ENCODE results near the gene SPTLC2. TPM values are rescaled to one million over a fixed set of nuclear protein-coding genes. Genes with fewer than 3 reads are reported as not detected.
"Not testable (repeated sequence)": the region's sequence is repeated elsewhere in the genome, so short reads cannot be mapped to it uniquely, and the experiment has no call there.

The SPTLC2 gene
- total RNA-seq, 1 experiment from 2014 or later: 15.8 TPM

GRCh38 chr14:77531071-77531470 is 85.4 kb downstream of the SPTLC2 start:
- ChIA-PET CTCF (no interaction called here), POLR2A (no interaction called here)
- H3K36me3 Mint-ChIP-seq (ENCODE audit: insufficient read depth, unreplicated experiment): peaks cover 11% of the 10 kb centered on the region
- no peak overlapping the region for H3K4me3 Mint-ChIP-seq (ENCODE audit: unreplicated experiment)
- no peaks in the 10 kb centered on the region for H3K9me3 Mint-ChIP-seq (ENCODE audit: unreplicated experiment)
- H3K27me3 Mint-ChIP-seq (ENCODE audit: insufficient read depth, unreplicated experiment): no peaks in the 10 kb centered on the region
- BruUV-seq (replicated peaks): no TSS peak
- no peaks in the 10 kb centered on the region for H3K4me1 Mint-ChIP-seq (ENCODE audit: insufficient read depth, unreplicated experiment)
- intact Hi-C loops (cut with micrococcal nuclease): no loop called here
- no peak overlapping the region for H3K27ac Mint-ChIP-seq (ENCODE audit: low read depth, unreplicated experiment)
- DNase-seq (ENCODE audit: unreplicated experiment): no peak
- TF ChIP-seq, protein P1, sequence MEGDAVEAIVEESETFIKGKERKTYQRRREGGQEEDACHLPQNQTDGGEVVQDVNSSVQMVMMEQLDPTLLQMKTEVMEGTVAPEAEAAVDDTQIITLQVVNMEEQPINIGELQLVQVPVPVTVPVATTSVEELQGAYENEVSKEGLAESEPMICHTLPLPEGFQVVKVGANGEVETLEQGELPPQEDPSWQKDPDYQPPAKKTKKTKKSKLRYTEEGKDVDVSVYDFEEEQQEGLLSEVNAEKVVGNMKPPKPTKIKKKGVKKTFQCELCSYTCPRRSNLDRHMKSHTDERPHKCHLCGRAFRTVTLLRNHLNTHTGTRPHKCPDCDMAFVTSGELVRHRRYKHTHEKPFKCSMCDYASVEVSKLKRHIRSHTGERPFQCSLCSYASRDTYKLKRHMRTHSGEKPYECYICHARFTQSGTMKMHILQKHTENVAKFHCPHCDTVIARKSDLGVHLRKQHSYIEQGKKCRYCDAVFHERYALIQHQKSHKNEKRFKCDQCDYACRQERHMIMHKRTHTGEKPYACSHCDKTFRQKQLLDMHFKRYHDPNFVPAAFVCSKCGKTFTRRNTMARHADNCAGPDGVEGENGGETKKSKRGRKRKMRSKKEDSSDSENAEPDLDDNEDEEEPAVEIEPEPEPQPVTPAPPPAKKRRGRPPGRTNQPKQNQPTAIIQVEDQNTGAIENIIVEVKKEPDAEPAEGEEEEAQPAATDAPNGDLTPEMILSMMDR (IDR thresholded peaks at IDR 0.05; ENCODE audit: unreplicated experiment): no peak

DNA sequence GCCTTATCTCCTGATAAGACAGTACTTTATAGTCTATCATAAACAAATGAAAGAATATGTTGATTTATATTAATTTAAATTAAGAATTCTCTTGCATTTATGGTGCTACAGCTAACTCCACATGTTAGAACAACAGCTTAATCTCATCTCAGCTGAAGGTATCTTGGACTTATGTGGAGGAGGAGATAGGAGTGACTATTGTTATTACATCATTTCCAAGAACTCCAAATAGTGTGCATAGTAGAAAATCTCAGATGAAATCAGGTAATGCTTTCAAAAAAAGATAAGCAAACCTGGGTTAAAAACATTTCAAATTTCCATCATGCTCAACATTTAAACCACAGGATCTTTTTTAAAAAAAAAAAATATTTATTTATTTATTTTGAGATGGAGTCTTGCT is 86.5 kb downstream of the SPTLC2 start:
- ChIA-PET CTCF (no interaction called here), POLR2A (no interaction called here)
- DNase-seq (ENCODE audit: unreplicated experiment): no peak
- intact Hi-C loops (cut with micrococcal nuclease): no loop called here
- TF ChIP-seq, protein P1 (IDR thresholded peaks at IDR 0.05; ENCODE audit: unreplicated experiment): no peak
- Mint-ChIP-seq H3K27ac (ENCODE audit: low read depth, unreplicated experiment) (no peak overlapping the region), H3K4me3 (ENCODE audit: unreplicated experiment) (no peak overlapping the region), H3K27me3 (ENCODE audit: insufficient read depth, unreplicated experiment) (no peaks in the 10 kb centered on the region), H3K9me3 (ENCODE audit: unreplicated experiment) (no peaks in the 10 kb centered on the region), H3K4me1 (ENCODE audit: insufficient read depth, unreplicated experiment) (no peaks in the 10 kb centered on the region), H3K36me3 (ENCODE audit: insufficient read depth, unreplicated experiment) (peaks cover 11% of the 10 kb centered on the region)
- no TSS peak for BruUV-seq (replicated peaks)

DNA sequence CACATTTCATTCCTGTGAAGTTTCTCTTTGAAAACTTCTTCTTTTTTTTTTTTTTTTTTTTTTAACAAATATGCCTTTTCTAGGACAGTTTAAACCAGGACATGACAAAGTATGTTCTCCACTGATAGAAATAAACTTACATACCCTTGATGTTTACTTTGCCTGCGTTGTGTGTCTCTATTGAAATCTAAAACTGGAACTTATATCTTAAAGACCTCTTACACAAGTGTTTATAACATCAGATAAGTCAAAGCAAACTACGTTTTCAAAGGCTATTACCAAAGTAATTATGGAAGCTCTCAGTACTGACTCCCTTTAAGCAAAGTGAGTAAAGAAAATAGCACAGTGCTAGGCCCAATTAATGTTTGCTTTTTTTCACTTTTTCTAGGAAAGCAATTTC is 87.2 kb downstream of the SPTLC2 start:
- ChIA-PET CTCF (no interaction called here), POLR2A (no interaction called here)
- H3K27ac Mint-ChIP-seq (ENCODE audit: low read depth, unreplicated experiment): no peak overlapping the region
- DNase-seq (ENCODE audit: unreplicated experiment): no peak
- H3K36me3 Mint-ChIP-seq (ENCODE audit: insufficient read depth, unreplicated experiment): peaks cover 11% of the 10 kb centered on the region
- no peaks in the 10 kb centered on the region for H3K4me1 Mint-ChIP-seq (ENCODE audit: insufficient read depth, unreplicated experiment)
- BruUV-seq (replicated peaks): no TSS peak
- intact Hi-C loops (cut with micrococcal nuclease): no loop called here
- no peaks in the 10 kb centered on the region for H3K27me3 Mint-ChIP-seq (ENCODE audit: insufficient read depth, unreplicated experiment)
- TF ChIP-seq, protein P1 (IDR thresholded peaks at IDR 0.05; ENCODE audit: unreplicated experiment): no peak
- H3K4me3 Mint-ChIP-seq (ENCODE audit: unreplicated experiment): no peak overlapping the region
- H3K9me3 Mint-ChIP-seq (ENCODE audit: unreplicated experiment): no peaks in the 10 kb centered on the region

DNA sequence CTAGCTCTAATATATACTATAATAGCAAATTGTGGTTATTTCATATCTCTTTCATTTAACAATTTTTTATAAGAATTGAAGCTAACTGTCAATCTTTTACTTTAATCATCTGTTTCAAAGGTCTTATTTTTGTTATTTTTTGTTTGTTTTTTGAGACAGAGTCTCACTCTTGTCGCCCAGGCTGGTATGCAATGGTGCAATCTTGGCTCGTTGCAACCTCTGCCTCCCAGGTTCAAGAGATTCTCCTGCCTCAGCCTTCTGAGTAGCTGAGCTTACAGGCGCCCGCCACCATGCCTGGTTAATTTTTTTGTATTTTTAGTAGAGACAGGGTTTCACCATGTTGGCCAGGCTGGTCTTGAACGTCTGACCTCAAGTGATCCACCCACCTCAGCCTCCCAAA is 87.7 kb downstream of the SPTLC2 start:
- CTCF ChIA-PET; H3K27ac Mint-ChIP-seq (ENCODE audit: low read depth, unreplicated experiment); DNase-seq (ENCODE audit: unreplicated experiment); intact Hi-C loops (cut with micrococcal nuclease); H3K27me3 Mint-ChIP-seq (ENCODE audit: insufficient read depth, unreplicated experiment); H3K4me1 Mint-ChIP-seq (ENCODE audit: insufficient read depth, unreplicated experiment); BruUV-seq (replicated peaks); H3K9me3 Mint-ChIP-seq (ENCODE audit: unreplicated experiment); H3K4me3 Mint-ChIP-seq (ENCODE audit: unreplicated experiment): not testable (repeated sequence)
- POLR2A ChIA-PET: interaction anchor here (0.8 kb wide), 1 partner anchor 10 kb away, joined by 3 read pairs; no protein-coding TSS in a partner anchor
- H3K36me3 Mint-ChIP-seq (ENCODE audit: insufficient read depth, unreplicated experiment): peaks cover 11% of the 10 kb centered on the region

DNA sequence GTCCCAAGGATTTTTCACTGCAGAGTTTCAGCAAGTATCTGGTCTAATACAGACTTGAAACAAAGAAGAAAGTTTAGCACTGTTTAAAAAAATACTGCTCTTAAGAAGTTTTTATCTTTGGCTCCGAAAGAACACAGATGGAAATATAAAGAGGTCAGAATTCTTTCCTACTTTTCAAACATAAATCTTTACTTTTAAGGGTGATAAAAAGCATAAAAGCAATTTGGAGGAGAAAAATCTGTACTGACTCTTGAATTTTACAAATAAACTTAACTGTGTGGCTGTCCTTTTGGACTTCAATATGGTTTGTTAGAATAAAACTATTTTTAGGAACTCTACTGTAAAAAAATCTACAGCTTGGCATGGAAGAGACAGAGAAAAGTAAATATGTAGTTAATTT is 90.2 kb downstream of the SPTLC2 start:
- BruUV-seq (replicated peaks): no TSS peak
- H3K27me3 Mint-ChIP-seq (ENCODE audit: insufficient read depth, unreplicated experiment): no peaks in the 10 kb centered on the region
- POLR2A ChIA-PET: interaction anchor here (0.6 kb wide), 1 partner anchor 150 kb away, joined by 3 read pairs; no protein-coding TSS in a partner anchor
- no peaks in the 10 kb centered on the region for H3K9me3 Mint-ChIP-seq (ENCODE audit: unreplicated experiment)
- H3K4me3 Mint-ChIP-seq (ENCODE audit: unreplicated experiment): no peak overlapping the region
- intact Hi-C loops (cut with micrococcal nuclease): no loop called here
- no peak for DNase-seq (ENCODE audit: unreplicated experiment)
- H3K4me1 Mint-ChIP-seq (ENCODE audit: insufficient read depth, unreplicated experiment): no peaks in the 10 kb centered on the region
- H3K27ac Mint-ChIP-seq (ENCODE audit: low read depth, unreplicated experiment): no peak overlapping the region
- CTCF ChIA-PET: interaction anchor here (0.5 to 1.2 kb wide), 2 partner anchors 17 to 34 kb away, joined by 3 to 4 read pairs; no protein-coding TSS in a partner anchor
- TF ChIP-seq, protein P1 (IDR thresholded peaks at IDR 0.05; ENCODE audit: unreplicated experiment): no peak
- peaks cover 12% of the 10 kb centered on the region for H3K36me3 Mint-ChIP-seq (ENCODE audit: insufficient read depth, unreplicated experiment)

Data from MCF 10A (cell line).